OCI-LY7 (cell line): ENCODE measurements around the gene SUPT3H.
A peak's percentile ranks its signal among the peaks of the same experiment; 100 is the strongest.

Experiments used
- EZH2phosphoT487 ChIP-seq: fragments of 200-600 bp; sonication (generic); IDR thresholded peaks from 2 replicates; pipeline ENCODE4 v1.6.1; 2018; ENCODE audit warnings: low read depth, borderline replicate concordance, mild to moderate bottlenecking, mixed run types, antibody characterized with exemption, low read length, moderate library complexity, mixed read lengths
- TF ChIP-seq, protein P1 (sequence below): fragments of 200-600 bp; sonication (generic); conservative IDR thresholded peaks from 2 replicates; pipeline ENCODE4 v1.5.1; 2014; ENCODE audit warnings: mild to moderate bottlenecking, antibody characterized with exemption, low read length, moderate library complexity, mixed read lengths

DNA sequence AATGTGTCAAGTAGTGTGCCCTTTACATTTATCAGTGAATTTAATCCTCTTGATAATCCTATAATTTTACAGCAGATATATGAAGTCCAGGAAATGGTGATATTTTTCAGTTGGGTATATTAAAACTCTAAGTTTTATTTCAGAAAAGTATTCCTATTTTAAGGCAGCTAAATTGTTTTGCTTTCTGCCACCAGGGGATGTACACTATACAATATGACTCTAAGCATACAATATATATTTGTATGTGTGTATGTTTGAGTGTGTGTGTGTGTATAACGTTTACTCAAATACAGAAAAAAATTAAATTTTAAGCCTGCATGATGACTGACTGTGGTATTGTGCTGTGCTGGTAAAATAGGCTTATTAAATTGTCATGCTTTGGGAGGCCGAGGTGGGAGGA, 151.7 kb downstream of the SUPT3H start:
- TF ChIP-seq, protein P1, sequence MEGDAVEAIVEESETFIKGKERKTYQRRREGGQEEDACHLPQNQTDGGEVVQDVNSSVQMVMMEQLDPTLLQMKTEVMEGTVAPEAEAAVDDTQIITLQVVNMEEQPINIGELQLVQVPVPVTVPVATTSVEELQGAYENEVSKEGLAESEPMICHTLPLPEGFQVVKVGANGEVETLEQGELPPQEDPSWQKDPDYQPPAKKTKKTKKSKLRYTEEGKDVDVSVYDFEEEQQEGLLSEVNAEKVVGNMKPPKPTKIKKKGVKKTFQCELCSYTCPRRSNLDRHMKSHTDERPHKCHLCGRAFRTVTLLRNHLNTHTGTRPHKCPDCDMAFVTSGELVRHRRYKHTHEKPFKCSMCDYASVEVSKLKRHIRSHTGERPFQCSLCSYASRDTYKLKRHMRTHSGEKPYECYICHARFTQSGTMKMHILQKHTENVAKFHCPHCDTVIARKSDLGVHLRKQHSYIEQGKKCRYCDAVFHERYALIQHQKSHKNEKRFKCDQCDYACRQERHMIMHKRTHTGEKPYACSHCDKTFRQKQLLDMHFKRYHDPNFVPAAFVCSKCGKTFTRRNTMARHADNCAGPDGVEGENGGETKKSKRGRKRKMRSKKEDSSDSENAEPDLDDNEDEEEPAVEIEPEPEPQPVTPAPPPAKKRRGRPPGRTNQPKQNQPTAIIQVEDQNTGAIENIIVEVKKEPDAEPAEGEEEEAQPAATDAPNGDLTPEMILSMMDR: peak; percentile 32; the same call in 1 of the 2 replicates
- TF ChIP-seq EZH2phosphoT487: no peak
